ENCODE measurements around the gene ACCSL.
A peak's percentile ranks its signal among the peaks of the same experiment; 100 is the strongest.

The ACCSL gene

DNA sequence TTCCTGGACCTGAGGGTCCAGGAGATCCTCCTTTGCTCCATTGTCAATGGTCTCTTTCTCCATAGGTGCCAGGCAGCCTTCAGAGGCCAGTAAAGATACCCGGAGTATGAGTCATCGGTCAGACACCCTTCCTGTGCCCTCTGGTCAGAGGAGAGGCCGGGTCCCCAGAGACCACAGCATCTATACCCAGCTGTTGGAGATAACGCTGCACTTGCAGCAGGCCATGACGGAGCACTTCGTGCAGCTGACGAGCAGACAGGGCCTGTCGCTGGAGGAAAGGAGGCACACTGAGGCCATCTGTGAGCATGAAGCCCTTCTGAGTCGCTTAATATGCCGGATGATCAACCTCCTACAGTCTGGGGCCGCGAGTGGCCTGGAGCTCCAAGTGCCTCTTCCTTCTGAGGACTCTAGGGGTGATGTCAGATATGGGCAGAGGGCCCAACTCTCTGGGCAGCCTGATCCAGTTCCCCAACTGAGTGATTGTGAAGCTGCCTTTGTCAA is at the start of gene ACCSL:
Gene ACCSL, plus strand, starts transcription at position 51 of the 501 bp plus-strand sequence. Its CDS starts 56 bp downstream, at position 107.
- no peak for DNase-seq (ENCODE audit: low read depth)

DNA sequence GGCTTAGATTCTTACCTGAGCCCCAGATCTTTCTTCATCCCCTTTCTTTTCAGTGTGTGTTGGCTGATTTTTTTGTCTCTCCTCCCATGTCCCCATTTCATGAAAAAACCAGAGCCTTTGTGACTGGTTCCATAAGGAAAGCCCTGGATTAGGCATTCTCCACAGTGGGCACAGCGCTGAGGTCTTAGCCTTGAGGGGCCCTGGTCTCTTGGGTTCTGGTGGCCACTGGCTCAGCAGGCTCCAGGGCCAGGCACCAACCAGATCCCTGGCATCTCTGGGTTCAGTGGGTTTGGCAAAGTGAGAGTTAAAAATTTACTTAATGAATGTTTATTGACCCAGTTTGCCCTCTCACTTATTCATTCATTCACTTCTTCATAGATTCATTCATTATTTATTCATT is 49.5 kb upstream of the ACCSL start:
- DNase-seq (ENCODE audit: low read depth) = no peak

DNA sequence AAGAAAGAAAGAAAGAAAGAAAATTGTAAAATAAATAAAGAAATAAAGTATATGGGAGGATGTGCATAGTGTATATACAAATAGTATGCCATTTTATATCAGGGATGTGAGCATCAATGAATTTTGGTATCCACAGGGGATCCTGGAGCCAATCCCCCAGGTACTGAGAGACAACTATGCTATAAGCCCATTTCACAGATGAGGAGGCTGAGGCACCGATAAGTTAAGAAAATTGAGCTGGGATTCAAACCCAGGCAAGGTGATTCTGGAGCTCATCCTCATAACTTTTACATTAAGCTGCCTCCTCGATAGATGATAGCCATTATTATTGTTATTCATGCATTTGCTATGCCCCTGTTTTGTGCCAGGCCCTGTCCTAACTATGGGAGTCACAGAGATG is 47.0 kb upstream of the ACCSL start:
- DNase-seq (ENCODE audit: low read depth) = no peak

DNA sequence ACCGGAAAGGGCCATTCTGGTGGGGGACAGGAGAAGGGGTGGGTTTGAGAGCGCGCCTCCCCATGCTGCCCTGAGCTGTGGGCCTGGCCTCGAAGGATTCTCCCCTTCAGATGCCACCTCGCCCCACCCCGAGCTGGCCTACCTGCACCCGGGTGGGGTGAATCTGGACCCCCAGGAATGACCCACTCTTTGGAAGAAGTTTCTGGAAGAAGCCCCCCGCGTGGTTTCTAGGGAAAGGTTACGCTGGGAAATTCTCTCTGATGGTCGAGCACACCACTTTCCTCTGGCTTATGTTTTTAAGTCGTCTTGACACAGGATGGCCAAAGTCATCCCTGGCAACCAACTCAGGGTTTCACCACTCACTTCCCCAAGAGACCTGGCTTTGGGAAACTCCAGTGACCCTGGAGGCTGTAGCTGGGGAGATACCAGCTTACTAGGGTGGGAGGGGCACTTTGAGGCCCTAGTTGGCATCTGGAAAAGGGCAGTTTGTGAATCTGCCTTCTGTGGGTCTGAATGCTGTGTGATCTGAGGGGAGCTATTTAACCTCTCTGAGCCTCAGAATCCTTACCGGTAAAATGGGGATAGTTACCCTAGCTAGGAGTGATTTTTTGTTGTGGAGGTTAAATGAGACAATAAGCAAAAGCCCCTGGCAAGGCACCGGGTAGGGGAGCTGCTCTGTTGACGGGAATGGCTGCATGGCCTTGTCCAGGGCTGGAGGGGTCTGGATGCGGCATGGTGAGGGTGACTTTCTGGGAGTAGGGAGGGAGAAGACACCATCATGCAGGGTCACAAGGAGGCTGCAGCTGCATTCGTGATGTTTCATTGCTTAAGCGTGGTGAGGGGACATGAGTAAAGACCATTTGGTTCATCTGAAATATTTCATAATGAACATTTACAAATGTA is 45.3 kb upstream of the ACCSL start:
- no peak for DNase-seq (ENCODE audit: low read depth)

DNA sequence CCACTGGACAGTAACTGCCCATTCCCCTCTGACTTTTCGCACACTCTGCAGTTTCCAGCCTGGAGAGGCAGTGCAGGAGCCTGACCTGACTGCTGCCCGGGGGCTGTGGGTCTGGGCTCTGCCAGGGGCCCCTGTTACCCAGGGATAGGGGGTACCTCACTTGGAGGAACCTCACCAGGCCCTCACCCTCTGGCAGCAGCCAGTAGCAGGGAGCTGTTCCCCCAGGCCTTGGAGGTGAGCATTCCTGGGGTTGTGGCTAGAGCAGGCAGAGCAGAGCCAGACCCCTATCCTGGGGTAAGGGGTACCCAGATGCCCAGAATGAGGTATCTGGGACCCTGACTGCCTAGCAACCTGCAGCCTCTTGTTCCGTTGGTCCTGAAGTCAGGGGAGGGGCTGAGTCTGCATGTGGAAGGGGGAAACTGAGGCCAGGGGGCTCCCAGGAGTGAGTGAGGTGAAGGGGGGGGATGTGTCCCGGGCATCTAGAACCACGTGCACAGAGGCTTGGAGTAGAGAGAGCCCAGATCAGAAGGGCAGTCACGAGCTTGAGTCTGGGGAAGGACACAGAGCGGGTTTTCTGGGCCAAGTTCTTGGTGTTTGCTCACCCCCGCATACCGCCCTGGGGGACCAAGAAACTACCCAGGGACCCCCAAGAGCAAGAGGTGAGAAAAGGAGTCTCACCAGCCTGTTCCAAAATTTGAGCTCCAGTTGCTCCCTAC is 43.9 kb upstream of the ACCSL start:
- no peak for DNase-seq (ENCODE audit: low read depth)

DNA sequence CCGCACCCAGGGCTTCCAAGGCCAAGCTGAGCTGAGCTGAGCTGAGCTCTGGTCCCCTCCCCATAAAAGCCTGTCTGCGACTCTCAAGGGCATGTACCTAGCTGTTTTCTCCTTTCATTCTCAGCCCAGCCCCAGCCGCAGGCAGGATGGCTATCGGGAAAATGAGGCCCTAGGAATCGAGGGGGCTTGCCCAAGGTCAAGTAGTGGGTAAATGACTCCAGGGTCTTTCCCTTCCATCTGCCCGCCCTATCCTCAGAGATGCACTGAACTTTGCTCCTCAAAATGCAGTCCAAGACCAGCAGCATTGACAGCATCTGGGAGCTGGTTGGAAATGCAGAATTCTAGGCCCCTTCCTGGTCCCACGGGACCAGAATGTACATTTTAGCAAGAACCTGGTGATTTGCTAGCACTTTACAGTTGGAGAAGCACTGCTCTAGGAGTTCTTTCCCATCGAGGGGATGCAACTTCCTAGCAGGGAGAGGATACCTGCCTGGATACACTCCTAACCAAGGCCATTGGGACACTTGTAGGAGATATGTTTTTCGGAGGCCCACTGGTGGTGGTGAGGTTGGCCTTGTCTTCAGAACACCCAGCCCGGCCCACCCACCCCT is 43.2 kb upstream of the ACCSL start:
- no peak for DNase-seq (ENCODE audit: low read depth)

DNA sequence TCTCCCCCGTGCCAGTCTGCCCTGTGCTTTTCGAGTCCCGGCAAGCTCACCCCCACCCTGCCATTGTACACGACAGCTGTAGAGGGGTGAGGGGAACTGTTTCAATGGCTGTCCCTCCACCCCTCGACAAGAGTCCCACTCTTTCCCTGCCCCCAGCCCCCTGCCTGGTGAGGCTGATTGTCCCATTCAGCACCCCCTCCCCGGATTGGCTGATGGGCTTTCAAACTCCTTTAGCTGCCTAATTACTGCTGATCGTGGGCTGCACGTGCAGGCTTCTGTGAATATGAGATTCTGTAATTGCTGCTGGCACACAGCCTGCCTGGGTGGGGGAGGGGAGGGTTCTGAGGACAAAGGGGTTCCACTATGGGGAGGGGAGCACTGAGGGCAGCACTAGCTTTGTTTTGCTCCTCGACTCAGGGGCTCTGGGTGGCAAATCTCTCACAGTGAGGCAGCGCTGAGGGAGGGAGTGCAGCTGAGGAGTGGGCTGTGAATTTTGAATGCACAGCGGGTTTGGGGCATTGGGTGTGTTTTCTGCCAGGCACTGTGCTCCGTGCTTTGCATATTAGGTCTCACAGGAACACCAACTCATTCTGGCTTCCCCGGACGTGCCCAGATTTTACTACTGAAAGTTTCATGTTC is 42.6 kb upstream of the ACCSL start:
- no peak for DNase-seq (ENCODE audit: low read depth)

DNA sequence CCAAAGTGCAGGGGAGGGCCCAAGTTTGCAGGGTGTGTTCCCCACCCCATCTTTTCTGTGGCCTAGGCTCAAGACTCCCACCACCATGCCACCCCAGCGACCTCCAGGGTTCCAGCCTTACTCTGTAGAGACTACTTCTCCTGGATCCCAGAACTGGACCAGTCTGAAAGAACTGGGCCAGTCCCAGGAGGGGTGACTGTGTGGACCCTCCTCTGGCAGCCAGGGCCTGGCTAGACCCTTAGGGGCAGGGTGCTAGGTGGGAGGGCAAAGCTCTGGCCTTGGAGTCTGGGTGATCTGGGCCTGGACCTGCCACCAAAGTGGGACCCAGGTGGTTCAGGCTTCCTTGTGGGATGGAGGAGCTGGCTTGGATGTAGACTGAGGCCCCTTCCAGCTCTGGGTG is 41.8 kb upstream of the ACCSL start:
- DNase-seq (ENCODE audit: low read depth) = no peak

DNA sequence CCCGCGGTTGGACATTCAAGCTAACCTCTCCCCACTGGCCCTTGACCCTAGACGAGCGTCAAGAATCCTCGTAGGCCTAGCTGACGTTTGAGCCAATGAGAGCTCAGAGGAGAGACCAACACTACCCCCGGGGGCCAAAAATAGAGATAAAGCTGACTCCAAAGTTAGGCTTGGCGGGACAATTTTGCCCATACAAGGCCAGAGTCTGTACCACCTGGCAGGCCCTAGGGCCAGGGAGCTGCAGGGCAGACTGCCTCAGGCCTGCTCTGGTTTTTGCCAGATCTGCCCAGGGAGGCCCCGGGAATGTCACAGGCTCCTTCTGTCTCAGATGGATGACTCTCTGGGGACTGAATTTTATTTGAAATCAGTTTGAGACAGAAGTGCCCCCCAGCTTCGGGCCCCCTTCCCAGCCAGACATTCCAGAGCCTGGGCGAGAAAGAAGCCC is 40.8 kb upstream of the ACCSL start:
- DNase-seq (ENCODE audit: low read depth) = no peak

DNA sequence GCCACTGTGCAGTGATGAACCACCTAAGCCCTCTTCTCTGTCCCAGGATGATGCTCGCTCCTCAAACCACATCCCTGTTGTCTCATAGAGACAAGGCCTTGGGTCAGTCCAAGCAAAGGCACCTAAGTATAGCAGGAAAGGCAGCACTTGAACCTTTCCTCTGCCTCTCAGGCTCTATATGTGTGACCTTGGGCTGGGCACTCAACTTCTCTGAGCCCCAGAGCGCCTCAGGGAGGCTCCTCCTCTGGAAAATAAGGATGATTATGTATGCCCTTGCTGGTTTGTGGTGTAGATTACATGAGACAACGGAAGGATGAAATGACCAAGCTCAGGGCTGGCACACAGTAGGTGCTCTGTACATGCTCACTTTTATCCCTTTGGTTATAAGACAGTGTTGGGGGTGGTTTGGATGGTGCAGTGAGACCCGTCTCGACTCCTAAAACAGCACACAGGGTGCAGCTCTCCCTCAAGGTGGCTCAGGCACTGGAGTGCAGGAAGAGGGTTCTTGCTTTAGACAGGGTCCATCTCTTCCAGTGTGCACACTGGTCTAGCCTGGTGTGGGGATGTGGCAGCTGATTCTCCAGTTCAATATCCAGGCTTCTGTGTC is 40.2 kb upstream of the ACCSL start:
- no peak for DNase-seq (ENCODE audit: low read depth)

DNA sequence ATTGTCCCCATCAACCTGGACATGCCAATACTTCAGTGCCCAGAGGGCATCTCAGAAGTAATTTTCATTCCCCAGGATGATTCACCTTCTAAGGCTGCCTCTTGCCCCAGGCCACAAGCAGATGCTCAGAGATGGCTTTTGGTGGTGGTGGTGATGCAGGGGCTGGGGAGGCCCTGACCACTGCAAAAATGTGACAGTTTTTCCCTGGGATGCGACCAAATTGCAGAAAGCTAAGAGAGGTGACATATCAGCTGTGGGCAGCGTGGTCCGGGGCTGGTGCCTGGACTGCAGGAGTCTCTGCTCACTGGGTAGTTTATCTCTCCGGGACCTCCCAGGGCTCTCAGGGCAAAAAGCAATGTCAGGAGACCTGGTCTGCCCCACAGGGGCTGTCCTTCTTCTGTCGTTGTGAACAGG is 39.7 kb upstream of the ACCSL start:
- no peak for DNase-seq (ENCODE audit: low read depth)

DNA sequence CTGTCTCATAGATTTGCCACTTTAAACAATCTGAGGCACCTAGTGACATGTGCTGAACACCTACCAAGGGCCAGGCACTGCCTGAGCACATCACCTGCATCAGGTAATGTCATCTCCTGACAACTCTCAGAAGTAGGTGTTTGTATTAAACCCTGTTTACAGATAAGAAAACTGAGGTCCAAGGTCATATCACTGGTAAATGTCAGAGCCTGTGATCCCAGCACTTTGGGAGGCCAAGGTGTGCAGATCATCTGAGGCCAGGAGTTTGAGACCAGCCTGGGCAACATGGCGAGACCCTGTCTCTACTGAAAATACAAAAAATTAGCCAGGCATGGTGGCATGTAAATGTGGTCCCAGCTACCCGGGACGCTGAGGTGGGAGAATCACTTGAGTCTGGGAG is 39.1 kb upstream of the ACCSL start:
- DNase-seq (ENCODE audit: low read depth) = no peak

DNA sequence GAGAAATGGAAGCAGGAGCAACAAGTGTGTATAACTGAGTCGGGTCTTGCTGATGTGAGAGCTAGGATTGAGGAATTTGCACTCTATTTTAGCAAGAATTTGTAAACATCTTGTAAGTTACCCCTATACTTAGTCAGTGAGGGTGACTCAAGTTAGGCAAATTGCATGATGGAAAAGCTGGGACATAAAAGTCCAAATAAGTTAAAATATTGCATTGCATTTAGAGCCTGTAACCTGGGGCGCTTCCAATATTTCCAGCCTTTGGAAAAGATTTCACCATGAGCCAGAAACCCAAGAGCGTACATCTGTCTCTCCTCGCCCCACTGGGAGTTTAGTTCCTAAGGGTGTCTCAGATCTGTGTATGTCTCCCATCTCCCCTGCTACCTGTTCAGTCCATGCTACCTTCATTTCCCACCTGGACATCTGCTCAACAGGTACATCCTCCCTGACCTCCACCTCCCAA is 37.0 kb upstream of the ACCSL start:
- DNase-seq (ENCODE audit: low read depth) = no peak

DNA sequence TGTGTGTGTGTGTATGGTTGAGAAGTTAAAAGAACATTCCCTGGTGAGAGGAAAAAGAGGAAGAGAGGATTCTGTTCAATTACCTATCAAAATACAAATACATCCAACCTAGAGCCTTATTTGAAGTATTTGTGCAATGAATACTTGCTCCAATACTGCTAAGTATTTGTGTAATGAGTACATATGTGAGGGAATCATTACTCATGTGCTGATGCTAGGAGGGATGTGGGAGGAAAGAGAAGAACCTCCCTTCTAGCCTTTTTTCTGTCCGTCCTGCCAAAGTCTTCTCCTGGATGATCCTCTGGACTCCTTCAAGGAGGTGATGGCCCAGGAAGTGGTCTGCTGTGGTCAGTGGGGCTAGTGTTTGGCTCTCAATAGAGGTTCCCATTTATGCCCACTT is 36.0 kb upstream of the ACCSL start:
- no peak for DNase-seq (ENCODE audit: low read depth)

DNA sequence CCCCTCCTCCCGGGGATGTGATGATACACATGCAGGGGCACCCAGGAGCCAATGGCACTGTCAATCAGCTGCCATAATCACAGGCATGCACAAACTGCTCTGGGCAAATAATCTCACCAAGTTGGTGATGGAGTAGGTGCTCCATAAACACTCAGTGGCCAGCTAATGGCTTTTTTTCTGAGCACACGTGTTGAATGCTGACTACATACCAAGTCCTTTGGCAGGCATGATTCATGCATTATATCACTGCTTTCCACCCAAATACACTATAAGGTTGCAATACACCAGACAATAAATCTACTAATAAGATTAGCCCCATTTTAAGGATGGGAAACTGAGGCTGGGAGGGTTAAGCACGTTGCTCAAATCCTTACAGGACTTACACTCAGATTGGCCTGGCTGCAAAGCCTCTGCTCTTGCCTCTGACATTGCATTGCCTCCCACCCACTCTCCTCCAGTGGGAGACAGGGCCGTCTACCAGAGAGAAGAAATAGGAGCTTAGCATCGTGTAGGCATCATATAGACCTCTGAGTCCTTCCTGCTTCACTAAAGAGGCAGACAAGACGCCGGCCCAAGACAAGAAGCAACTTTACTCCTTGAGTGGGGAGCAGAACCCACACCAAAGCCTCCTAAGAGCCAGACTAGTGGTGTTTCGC is 32.7 kb upstream of the ACCSL start:
- peak; percentile 21 for DNase-seq (ENCODE audit: low read depth)

DNA sequence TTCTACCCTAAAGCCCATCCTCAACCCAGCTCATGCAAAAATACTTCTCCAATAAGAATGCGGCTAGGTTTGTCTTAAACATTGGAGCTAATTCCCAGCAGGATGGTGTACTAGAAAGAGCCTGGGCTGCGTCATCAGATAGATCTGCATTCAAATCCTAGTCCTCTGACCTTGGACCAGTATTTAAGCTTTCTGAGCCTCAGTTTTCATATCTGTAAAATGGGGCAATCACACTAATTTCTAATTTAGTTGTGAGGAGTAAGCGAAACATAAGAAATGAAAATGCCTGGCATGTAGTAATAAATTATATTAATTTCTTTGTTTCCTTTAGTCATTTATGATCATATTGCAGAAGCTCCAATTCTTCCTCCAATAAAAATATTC is 32.2 kb upstream of the ACCSL start:
- DNase-seq (ENCODE audit: low read depth) = no peak

DNA sequence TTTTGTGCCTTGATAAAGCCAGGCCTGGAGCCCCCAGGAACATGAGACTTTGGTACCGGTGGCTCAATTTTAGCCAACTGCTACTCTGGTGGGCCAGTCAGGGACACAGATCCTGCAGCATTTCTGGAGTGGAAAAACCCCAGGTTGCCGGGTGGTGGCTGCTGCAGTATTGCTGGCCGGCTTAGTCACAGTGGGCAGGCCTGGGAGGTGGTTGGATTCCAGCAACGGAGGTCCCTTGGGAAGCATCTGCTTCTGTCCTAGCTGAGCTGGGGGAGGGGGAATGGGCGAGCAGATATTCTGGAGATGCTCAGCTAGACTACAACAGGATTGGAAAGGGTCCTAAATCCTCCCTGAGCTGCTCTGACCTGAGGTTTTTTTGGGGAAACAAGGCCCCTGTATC is 31.6 kb upstream of the ACCSL start:
- peak; percentile 69 for DNase-seq (ENCODE audit: low read depth)

DNA sequence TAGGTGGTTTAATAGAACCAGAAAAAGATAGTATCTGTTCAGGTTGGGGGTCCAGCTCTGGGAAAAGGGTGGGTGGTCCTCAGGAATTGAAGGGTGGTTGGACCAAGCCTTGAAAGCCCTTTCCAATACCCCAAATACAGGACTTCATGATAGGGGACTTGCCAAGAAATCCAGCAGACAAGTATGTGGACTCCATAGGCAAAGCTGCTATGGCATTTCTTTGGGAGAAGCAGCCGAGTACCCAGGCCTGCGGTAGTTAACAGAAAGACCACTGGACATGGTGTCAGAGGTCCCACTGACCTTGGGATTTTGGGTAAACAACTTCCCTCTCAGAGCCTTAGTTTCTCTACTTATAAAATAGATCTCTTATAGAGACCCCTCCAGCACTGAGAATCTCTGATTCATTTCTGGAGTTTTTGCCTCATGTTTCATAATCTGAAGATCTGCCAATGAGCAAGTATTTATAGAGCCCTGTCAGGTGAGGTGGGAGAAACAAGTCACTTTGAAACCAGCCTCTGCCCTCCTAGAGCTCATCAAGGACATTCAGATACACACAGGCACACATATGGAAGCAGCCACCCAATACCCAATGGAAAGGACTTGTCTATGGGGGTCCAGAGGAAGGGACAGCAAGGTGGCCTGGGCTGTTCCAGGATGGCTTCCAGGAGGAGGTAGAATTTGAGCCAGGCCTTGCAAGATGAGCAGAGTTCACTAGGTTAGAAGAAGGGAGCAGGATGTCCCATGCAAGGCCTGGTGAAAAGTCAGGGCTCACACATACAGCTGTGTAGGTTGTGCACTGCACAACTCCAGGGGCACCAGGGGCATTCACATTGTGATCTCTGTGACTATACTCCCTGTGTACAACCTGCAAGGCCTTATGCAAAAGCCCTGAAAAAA is 31.0 kb upstream of the ACCSL start:
- DNase-seq (ENCODE audit: low read depth) = no peak

DNA sequence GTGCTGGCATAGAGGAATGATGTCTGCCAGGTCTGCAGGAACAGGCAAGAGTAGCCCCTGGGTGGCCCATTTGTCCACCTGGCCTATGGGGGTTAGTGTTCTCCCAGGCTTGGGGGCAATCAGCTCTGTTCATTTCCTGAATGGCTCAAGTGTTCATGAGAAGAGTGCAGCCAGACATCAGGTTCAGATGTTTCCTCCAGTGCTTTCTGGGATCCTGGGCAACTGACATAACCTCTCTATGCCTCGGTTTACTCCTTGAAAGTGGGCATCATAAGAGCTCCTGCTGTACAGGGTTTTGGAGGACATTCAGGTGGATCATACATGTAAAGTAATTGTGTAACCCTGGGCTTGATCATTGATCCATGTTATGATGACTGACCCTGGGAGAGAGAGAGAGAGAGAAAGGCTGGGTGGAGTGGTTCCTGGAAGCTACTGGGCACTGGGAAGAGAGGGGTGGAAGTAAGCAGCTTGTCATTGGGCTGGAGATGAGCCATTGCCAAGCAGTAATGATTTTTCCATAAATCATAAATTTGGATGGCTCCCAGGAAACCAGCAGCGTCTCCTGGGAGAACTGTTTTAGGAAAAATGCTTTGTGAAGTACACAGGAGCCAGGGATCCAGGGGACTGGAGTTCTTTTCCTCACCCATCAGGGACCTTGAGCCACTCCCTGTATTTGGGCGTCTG is 30.2 kb upstream of the ACCSL start:
- no peak for DNase-seq (ENCODE audit: low read depth)

DNA sequence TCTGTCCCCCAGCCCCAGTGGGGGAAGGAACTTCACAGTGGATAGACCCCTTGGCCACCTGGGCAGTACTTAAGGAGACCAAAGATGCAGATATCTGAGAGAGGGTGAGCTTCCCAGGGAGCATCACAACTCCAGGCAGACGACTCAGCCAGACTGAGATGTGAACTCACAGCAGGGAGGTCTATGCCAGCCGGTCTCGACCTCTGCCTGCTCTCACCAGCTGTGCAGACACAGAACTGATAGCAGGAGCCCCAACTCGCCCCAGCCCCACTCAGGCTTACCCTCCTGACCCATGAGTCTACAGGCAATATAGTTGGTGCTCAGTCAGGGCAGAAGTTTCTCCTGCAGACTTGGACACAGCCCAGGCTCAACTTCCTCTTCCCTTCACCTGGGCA is 29.7 kb upstream of the ACCSL start:
- DNase-seq (ENCODE audit: low read depth) = no peak

All from fibroblast of the conjunctiva (primary cell).